ENCODE measurements around the gene RASSF1. TPM values are rescaled to one million over a fixed set of nuclear protein-coding genes. Genes with fewer than 3 reads are reported as not detected.

The RASSF1 gene
- total and polyA plus RNA-seq, 2 of the 8 experiments (the other 6 are each of a cell fraction or from before 2014, with no cell fraction given), result 10.3 to 15.7 TPM

- TF ChIP-seq CHD7 (IDR thresholded peaks at IDR 0.05; ENCODE audit: insufficient replicate concordance, low read length), result no peak
- TF ChIP-seq BCL11A (IDR thresholded peaks at IDR 0.05; ENCODE audit: low read depth in 2 of 2, low read length in 2 of 2), result no peak
- TF ChIP-seq RFX5 (IDR thresholded peaks at IDR 0.05; ENCODE audit: borderline replicate concordance, low read depth, low read length), result no peak
- TF ChIP-seq PHF8 (conservative IDR thresholded peaks at IDR 0.05; ENCODE audit: low read depth, low read length), result peak; percentile 35; the same call in 1 of the 2 replicates
- TF ChIP-seq RNF2 (IDR thresholded peaks at IDR 0.05; ENCODE audit: borderline replicate concordance, low read depth, low read length, missing control alignments, poor library complexity, severe bottlenecking), result peak; percentile 44
- peak; percentile 94 for TF ChIP-seq KDM4A (IDR thresholded peaks at IDR 0.05; ENCODE audit: low read depth, low read length, severe bottlenecking)
- no peak for TF ChIP-seq SP2 (IDR thresholded peaks at IDR 0.05; ENCODE audit: low read length)
- no peak for TF ChIP-seq ZNF274 (IDR thresholded peaks at IDR 0.05; ENCODE audit: borderline replicate concordance, extremely low read depth, low read length)
- TF ChIP-seq CTBP2 (IDR thresholded peaks at IDR 0.05; ENCODE audit: borderline replicate concordance, insufficient read depth, insufficient read length, low read length), result no peak
Measured at GRCh38 chr3:50340448-50341329, at the start of gene RASSF1 (continued).

All from H1 (cell line).